ENCODE measurements around the gene ANKEF1. TPM values are rescaled to one million over a fixed set of nuclear protein-coding genes. Genes with fewer than 3 reads are reported as not detected.

ANKEF1 gene
- total and polyA plus RNA-seq, 2 experiments from 2014 or later = 4.7 to 9.7 TPM

- Histone ChIP-seq H3K36me3 (ENCODE audit: insufficient read depth) (no peaks in the 10 kb centered on the region), H3K4me3 (no peak overlapping the region), H3K9me2 (ENCODE audit: insufficient read depth) (no peaks in the 10 kb centered on the region), H3K27ac (ENCODE audit: low read depth) (no peak overlapping the region), H3K4me2 (no peak overlapping the region), H2AFZ (no peak overlapping the region), H4K20me1 (replicated peaks; ENCODE audit: insufficient read depth) (no peaks in the 10 kb centered on the region), H3F3A (replicated peaks; ENCODE audit: low read depth) (no peaks in the 10 kb centered on the region), H3K79me2 (replicated peaks; ENCODE audit: insufficient read depth) (no peaks in the 10 kb centered on the region), H3K4me1 (ENCODE audit: insufficient read depth) (no peaks in the 10 kb centered on the region), H3K27me3 (ENCODE audit: insufficient read depth) (no peaks in the 10 kb centered on the region)
- no peak overlapping the region for H3K4me3 Mint-ChIP-seq
- H3K4me1 Mint-ChIP-seq = no peaks in the 10 kb centered on the region
- no peaks in the 10 kb centered on the region for H3K27me3 Mint-ChIP-seq (ENCODE audit: insufficient read depth, low read depth, poor library complexity)
- ATAC-seq (no peak), DNase-seq (ENCODE audit: low spot score) (no peak)
- TF ChIP-seq CREB1 (CRISPR knock-in tag; IDR thresholded peaks at IDR 0.05; ENCODE audit: low read depth) (no peak), ZNF331 (CRISPR knock-in tag; IDR thresholded peaks at IDR 0.05; ENCODE audit: low read depth) (no peak), STAT1 (IDR thresholded peaks at IDR 0.05; ENCODE audit: unreplicated experiment) (no peak), ETS1 (IDR thresholded peaks at IDR 0.05) (no peak), CTCF (conservative IDR thresholded peaks at IDR 0.05; ENCODE audit: low read depth in 2 of 2) (no peak), NANOG (IDR thresholded peaks at IDR 0.05; ENCODE audit: borderline replicate concordance) (no peak), EZH2phosphoT487 (IDR thresholded peaks at IDR 0.05; ENCODE audit: unreplicated experiment) (no peak), REST (IDR thresholded peaks at IDR 0.05; ENCODE audit: unreplicated experiment) (no peak), EZH2 (IDR thresholded peaks at IDR 0.05; ENCODE audit: low read depth, unreplicated experiment) (no peak), POLR2AphosphoS5 (IDR thresholded peaks at IDR 0.05; ENCODE audit: low read depth) (no peak), ZNF462 (CRISPR knock-in tag; IDR thresholded peaks at IDR 0.05) (no peak), ZNF114 (CRISPR knock-in tag; IDR thresholded peaks at IDR 0.05) (no peak), JUNB (IDR thresholded peaks at IDR 0.05; ENCODE audit: unreplicated experiment) (no peak)
- H3K27ac Mint-ChIP-seq = no peak overlapping the region
- no peaks in the 10 kb centered on the region for H3K9me3 Mint-ChIP-seq
- H3K36me3 Mint-ChIP-seq (ENCODE audit: low read depth) = no peaks in the 10 kb centered on the region
Observed at GRCh38 chr20:10023911-10024310, 10.9 kb upstream of the ANKEF1 start.
